ENCODE data around the gene OR56A5.

Gene OR56A5

DNA sequence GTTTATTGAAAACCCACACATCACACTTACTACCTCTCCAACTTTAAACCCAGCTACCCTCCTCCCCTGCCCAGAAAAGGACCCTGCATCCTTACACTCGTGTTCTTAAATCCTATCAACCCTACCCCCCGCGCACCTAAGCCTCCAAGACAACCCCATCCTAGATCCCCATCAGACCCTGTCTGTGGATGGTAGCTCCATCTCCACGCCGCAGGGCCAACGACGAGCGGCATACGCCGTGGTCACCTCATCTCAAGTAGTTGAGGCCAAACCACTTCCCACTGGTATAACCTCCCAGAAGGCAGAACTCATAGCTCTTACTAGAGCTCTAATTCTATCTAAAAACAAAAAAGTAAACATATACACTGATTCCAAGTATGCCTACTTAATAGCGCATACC lies 35.6 kb downstream of the OR56A5 start:
- TF ChIP-seq, protein P1, sequence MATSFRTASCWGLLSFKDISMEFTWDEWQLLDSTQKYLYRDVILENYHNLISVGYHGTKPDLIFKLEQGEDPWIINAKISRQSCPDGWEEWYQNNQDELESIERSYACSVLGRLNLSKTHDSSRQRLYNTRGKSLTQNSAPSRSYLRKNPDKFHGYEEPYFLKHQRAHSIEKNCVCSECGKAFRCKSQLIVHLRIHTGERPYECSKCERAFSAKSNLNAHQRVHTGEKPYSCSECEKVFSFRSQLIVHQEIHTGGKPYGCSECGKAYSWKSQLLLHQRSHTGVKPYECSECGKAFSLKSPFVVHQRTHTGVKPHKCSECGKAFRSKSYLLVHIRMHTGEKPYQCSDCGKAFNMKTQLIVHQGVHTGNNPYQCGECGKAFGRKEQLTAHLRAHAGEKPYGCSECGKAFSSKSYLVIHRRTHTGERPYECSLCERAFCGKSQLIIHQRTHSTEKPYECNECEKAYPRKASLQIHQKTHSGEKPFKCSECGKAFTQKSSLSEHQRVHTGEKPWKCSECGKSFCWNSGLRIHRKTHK (tag by site-specific recombination; IDR thresholded peaks at IDR 0.05) = no peak
- TF ChIP-seq TRIM28 (IDR thresholded peaks at IDR 0.05; ENCODE audit: borderline replicate concordance, low read length) (no peak), ZNF624 (tag by site-specific recombination; IDR thresholded peaks at IDR 0.05) (no peak), ZNF416 (tag by site-specific recombination; IDR thresholded peaks at IDR 0.05) (no peak), ZXDB (tag by site-specific recombination; IDR thresholded peaks at IDR 0.05) (no peak), ZNF791 (tag by site-specific recombination; IDR thresholded peaks at IDR 0.05) (no peak), GLIS2 (tag by site-specific recombination; IDR thresholded peaks at IDR 0.05) (no peak), ZNF530 (tag by site-specific recombination; IDR thresholded peaks at IDR 0.05; ENCODE audit: low read depth) (no peak), ZNF529 (tag by site-specific recombination; IDR thresholded peaks at IDR 0.05; ENCODE audit: insufficient replicate concordance) (no peak), SP3 (tag by site-specific recombination; IDR thresholded peaks at IDR 0.05) (no peak), ZNF514 (tag by site-specific recombination; IDR thresholded peaks at IDR 0.05) (no peak), ZNF16 (tag by site-specific recombination; IDR thresholded peaks at IDR 0.05; ENCODE audit: low read depth) (no peak), ZNF677 (tag by site-specific recombination; IDR thresholded peaks at IDR 0.05) (no peak), ZNF391 (tag by site-specific recombination; IDR thresholded peaks at IDR 0.05; ENCODE audit: borderline replicate concordance, low read depth) (no peak)
- TF ChIP-seq, protein P2, sequence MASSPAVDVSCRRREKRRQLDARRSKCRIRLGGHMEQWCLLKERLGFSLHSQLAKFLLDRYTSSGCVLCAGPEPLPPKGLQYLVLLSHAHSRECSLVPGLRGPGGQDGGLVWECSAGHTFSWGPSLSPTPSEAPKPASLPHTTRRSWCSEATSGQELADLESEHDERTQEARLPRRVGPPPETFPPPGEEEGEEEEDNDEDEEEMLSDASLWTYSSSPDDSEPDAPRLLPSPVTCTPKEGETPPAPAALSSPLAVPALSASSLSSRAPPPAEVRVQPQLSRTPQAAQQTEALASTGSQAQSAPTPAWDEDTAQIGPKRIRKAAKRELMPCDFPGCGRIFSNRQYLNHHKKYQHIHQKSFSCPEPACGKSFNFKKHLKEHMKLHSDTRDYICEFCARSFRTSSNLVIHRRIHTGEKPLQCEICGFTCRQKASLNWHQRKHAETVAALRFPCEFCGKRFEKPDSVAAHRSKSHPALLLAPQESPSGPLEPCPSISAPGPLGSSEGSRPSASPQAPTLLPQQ (tag by site-specific recombination; IDR thresholded peaks at IDR 0.05) = no peak
- TF ChIP-seq, protein P3, sequence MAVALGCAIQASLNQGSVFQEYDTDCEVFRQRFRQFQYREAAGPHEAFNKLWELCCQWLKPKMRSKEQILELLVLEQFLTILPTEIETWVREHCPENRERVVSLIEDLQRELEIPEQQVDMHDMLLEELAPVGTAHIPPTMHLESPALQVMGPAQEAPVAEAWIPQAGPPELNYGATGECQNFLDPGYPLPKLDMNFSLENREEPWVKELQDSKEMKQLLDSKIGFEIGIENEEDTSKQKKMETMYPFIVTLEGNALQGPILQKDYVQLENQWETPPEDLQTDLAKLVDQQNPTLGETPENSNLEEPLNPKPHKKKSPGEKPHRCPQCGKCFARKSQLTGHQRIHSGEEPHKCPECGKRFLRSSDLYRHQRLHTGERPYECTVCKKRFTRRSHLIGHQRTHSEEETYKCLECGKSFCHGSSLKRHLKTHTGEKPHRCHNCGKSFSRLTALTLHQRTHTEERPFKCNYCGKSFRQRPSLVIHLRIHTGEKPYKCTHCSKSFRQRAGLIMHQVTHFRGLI (tag by site-specific recombination; IDR thresholded peaks at IDR 0.05) = no peak
- ChIA-PET POLR2A (no interaction called here), CTCF (interaction anchor here (0.9 kb wide), 1 partner anchor 422 kb away, joined by 3 read pairs; no protein-coding TSS in a partner anchor)
- no peak overlapping the region for H3K27ac ChIP-seq (ENCODE audit: extremely low read depth, low read depth, low read length)
- H3K9me3 ChIP-seq (ENCODE audit: control insufficient read depth, insufficient read depth, low read depth, low read length) = no peaks in the 10 kb centered on the region
- H3K36me3 ChIP-seq (ENCODE audit: control insufficient read depth in 2 of 2, insufficient read depth in 1 of 2, low read length in 2 of 2) = no peaks in the 10 kb centered on the region
- H3K4me3 ChIP-seq (ENCODE audit: low read depth, low read length) = no peak overlapping the region
- no peaks in the 10 kb centered on the region for H3K4me1 ChIP-seq (ENCODE audit: control insufficient read depth, insufficient read depth, low read length)

DNA sequence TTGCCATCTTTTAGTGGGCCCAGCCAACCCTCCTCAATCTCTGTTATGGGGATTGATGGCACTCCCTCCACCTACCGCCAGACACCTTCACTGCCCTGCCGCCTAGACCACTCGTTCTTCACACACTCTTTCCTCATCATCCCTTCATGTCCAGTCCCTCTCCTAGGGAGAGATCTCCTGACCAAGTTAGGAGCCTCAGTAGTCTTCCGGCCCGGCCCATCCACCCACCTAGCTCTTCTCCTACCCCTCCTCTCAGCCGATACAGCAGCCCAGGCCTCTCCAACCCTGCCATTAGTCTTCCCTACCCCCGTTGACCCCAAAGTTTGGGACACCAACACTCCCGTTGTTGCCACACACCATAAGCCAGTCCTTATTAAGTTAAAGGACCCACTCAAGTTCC lies 37.2 kb downstream of the OR56A5 start:
- CTCF ChIA-PET = no interaction called here
- POLR2A ChIA-PET = no interaction called here
- TF ChIP-seq, protein P4, sequence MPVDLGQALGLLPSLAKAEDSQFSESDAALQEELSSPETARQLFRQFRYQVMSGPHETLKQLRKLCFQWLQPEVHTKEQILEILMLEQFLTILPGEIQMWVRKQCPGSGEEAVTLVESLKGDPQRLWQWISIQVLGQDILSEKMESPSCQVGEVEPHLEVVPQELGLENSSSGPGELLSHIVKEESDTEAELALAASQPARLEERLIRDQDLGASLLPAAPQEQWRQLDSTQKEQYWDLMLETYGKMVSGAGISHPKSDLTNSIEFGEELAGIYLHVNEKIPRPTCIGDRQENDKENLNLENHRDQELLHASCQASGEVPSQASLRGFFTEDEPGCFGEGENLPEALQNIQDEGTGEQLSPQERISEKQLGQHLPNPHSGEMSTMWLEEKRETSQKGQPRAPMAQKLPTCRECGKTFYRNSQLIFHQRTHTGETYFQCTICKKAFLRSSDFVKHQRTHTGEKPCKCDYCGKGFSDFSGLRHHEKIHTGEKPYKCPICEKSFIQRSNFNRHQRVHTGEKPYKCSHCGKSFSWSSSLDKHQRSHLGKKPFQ (tag by site-specific recombination; IDR thresholded peaks at IDR 0.05) = no peak
- no peak for TF ChIP-seq HOXC10 (CRISPR knock-in tag; IDR thresholded peaks at IDR 0.05)
- TF ChIP-seq ZNF768 (tag by site-specific recombination; IDR thresholded peaks at IDR 0.05) = no peak
- no peak for TF ChIP-seq ZNF560 (tag by site-specific recombination; IDR thresholded peaks at IDR 0.05; ENCODE audit: borderline replicate concordance)
- TF ChIP-seq, protein P5, sequence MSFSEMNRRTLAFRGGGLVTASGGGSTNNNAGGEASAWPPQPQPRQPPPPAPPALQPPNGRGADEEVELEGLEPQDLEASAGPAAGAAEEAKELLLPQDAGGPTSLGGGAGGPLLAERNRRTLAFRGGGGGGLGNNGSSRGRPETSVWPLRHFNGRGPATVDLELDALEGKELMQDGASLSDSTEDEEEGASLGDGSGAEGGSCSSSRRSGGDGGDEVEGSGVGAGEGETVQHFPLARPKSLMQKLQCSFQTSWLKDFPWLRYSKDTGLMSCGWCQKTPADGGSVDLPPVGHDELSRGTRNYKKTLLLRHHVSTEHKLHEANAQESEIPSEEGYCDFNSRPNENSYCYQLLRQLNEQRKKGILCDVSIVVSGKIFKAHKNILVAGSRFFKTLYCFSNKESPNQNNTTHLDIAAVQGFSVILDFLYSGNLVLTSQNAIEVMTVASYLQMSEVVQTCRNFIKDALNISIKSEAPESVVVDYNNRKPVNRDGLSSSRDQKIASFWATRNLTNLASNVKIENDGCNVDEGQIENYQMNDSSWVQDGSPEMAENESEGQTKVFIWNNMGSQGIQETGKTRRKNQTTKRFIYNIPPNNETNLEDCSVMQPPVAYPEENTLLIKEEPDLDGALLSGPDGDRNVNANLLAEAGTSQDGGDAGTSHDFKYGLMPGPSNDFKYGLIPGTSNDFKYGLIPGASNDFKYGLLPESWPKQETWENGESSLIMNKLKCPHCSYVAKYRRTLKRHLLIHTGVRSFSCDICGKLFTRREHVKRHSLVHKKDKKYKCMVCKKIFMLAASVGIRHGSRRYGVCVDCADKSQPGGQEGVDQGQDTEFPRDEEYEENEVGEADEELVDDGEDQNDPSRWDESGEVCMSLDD (tag by site-specific recombination; IDR thresholded peaks at IDR 0.05) = no peak
- TF ChIP-seq SCRT2 (tag by site-specific recombination; IDR thresholded peaks at IDR 0.05) = no peak
- TF ChIP-seq, protein P6, sequence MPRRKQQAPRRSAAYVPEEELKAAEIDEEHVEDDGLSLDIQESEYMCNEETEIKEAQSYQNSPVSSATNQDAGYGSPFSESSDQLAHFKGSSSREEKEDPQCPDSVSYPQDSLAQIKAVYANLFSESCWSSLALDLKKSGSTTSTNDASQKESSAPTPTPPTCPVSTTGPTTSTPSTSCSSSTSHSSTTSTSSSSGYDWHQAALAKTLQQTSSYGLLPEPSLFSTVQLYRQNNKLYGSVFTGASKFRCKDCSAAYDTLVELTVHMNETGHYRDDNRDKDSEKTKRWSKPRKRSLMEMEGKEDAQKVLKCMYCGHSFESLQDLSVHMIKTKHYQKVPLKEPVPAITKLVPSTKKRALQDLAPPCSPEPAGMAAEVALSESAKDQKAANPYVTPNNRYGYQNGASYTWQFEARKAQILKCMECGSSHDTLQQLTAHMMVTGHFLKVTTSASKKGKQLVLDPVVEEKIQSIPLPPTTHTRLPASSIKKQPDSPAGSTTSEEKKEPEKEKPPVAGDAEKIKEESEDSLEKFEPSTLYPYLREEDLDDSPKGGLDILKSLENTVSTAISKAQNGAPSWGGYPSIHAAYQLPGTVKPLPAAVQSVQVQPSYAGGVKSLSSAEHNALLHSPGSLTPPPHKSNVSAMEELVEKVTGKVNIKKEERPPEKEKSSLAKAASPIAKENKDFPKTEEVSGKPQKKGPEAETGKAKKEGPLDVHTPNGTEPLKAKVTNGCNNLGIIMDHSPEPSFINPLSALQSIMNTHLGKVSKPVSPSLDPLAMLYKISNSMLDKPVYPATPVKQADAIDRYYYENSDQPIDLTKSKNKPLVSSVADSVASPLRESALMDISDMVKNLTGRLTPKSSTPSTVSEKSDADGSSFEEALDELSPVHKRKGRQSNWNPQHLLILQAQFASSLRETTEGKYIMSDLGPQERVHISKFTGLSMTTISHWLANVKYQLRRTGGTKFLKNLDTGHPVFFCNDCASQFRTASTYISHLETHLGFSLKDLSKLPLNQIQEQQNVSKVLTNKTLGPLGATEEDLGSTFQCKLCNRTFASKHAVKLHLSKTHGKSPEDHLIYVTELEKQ (tag by site-specific recombination; IDR thresholded peaks at IDR 0.05; ENCODE audit: borderline replicate concordance) = no peak
- no peak for TF ChIP-seq ZNF529 (tag by site-specific recombination; IDR thresholded peaks at IDR 0.05; ENCODE audit: insufficient replicate concordance)

More for the DNA sequence above, 37.2 kb downstream of the OR56A5 start:
- no peaks in the 10 kb centered on the region for H3K9me3 ChIP-seq (ENCODE audit: control insufficient read depth, insufficient read depth, low read depth, low read length)
- no peaks in the 10 kb centered on the region for H3K4me1 ChIP-seq (ENCODE audit: control insufficient read depth, insufficient read depth, low read length)
- H3K4me3 ChIP-seq (ENCODE audit: low read depth, low read length) = no peak overlapping the region
- H3K36me3 ChIP-seq (ENCODE audit: control insufficient read depth in 2 of 2, insufficient read depth in 1 of 2, low read length in 2 of 2) = no peaks in the 10 kb centered on the region
- H3K27ac ChIP-seq (ENCODE audit: extremely low read depth, low read depth, low read length) = no peak overlapping the region

Data from HEK293 (cell line).